PFSK-1 (cell line): ENCODE measurements around the gene VWA3B.

Experiments
- FOXP2 ChIP-seq: optimal IDR thresholded peaks from 2 replicates; pipeline ENCODE3; 2011; ENCODE audit warnings: borderline replicate concordance, control low read depth, inconsistent platforms; ENCODE audit not compliant: insufficient read depth; ENCODE audit errors: extremely low read length, extremely low read depth
- POLR2AphosphoS5 ChIP-seq: IDR thresholded peaks from 2 replicates; pipeline ENCODE4 v1.6.1; 2012; ENCODE audit warnings: low read depth, mild to moderate bottlenecking, control low read depth, low read length, moderate library complexity
- REST ChIP-seq, 2 experiments: IDR thresholded peaks; 2 replicates each; pipeline versions ENCODE4 v1.6.1 to v1.8.0; 2011 to 2012; ENCODE audit warnings: low read depth in 2 of 2, low read length in 2 of 2, control low read depth in 1 of 2, inconsistent platforms in 1 of 2, mild to moderate bottlenecking in 1 of 2, moderate library complexity in 1 of 2; ENCODE audit not compliant: insufficient read depth in 1 of 2
- SIN3A ChIP-seq: IDR thresholded peaks from 2 replicates; pipeline ENCODE4 v1.6.1; 2012; ENCODE audit warnings: mild to moderate bottlenecking, low read length, moderate library complexity, borderline replicate concordance; ENCODE audit not compliant: insufficient read depth
- TAF1 ChIP-seq: IDR thresholded peaks from 2 replicates; pipeline ENCODE4 v1.6.1; 2012; ENCODE audit warnings: low read length, control low read depth, borderline replicate concordance; ENCODE audit not compliant: insufficient read depth

The VWA3B gene

GRCh38 chr2:98311771-98312545 is 225.0 kb downstream of the VWA3B start:
- TF ChIP-seq REST (IDR thresholded peaks at IDR 0.05; ENCODE audit: insufficient read depth in 1 of 2, low read depth in 2 of 2, low read length in 2 of 2) (no peak), POLR2AphosphoS5 (no peak), FOXP2 (no peak), TAF1 (no peak), SIN3A (no peak)

DNA sequence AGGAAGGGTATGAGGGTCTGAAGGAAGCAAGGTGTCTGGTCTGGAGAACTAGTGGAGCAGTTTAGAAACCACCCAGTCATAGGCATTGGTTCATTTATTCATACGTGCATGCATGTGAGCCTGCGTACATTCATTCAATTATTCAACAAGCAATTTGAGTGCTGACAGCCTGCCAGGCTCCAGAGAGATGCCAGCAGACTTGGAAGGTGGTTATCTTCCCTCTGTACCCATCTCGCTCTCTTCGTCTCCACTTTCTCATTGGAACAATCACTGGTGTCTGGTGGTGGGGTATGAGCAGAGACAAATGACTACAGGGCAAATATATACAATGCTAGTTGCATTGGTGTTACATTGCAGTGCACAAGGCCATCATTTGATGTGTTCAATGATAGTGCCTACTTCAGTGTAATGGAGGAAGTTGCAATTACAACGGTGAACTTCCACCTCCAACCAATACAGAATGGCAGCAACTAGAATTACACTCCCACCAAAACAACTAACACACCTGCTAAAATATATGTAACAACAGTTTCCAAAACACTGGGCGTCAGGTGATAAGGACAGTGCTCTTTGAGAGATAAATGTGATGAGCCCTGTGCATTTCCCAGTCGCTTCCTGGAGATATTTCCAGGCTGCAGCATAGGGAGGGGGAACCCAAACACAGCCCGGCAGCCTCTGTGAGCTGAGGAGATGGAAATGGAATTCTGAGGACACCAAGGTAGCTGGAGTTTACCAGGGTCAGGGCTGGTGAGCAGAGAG is 226.7 kb downstream of the VWA3B start:
- TF ChIP-seq REST (IDR thresholded peaks at IDR 0.05; ENCODE audit: insufficient read depth in 1 of 2, low read depth in 2 of 2, low read length in 2 of 2) = no peak
- no peak for TF ChIP-seq TAF1
- no peak for TF ChIP-seq FOXP2
- TF ChIP-seq SIN3A = no peak
- no peak for TF ChIP-seq POLR2AphosphoS5

DNA sequence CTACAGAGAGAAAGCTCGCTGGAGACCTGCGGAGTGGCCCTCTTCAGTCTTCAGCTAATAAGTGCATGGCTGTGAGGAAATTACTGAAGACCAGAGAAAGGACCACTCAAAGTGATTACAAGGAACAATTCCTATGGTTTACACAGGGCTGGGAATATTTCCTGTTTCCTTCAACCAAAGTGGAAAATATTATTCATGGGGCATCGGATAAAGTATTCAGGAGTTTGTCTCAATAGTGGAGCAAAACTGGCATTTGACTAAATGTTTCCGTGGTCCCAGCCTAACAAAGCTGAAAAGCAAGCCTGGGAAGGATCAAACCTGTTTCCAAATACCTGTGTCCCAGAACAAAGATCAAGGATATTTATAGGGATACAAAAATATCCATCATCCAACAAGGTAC is 227.3 kb downstream of the VWA3B start:
- TF ChIP-seq SIN3A = no peak
- no peak for TF ChIP-seq POLR2AphosphoS5
- no peak for TF ChIP-seq TAF1
- TF ChIP-seq FOXP2 = no peak
- TF ChIP-seq REST (IDR thresholded peaks at IDR 0.05; ENCODE audit: insufficient read depth in 1 of 2, low read depth in 2 of 2, low read length in 2 of 2) = no peak

DNA sequence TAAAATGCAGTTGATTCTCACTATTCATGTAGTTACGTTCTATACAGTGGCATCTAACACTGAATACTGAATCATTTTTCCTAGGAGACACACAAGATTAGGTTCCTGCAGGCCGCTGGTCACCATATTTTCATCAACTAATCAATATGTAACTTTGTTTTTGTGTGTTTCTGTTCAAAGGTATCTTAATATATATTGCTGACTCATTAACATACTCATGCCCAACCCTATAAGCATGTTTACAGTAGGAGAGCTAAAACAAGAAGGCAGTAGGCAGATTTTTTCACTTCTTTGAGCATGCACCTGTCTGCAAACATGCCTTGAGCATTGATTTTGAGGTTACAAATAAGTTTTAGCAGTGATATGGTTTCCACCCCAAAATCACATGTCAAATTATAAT is 229.0 kb downstream of the VWA3B start:
- TF ChIP-seq SIN3A (no peak), FOXP2 (no peak), POLR2AphosphoS5 (no peak), REST (IDR thresholded peaks at IDR 0.05; ENCODE audit: insufficient read depth in 1 of 2, low read depth in 2 of 2, low read length in 2 of 2) (no peak), TAF1 (no peak)
